Stimulated activated CD4-positive, alpha-beta T cell treated with anti-CD3 and anti-CD28 coated beads, Interleukin-15, amount 100 ng/mL, for 1 hour (primary cell): Measurements from ENCODE around the gene LENG9.
"Not testable (repeated sequence)": the region's sequence is repeated elsewhere in the genome, so short reads cannot be mapped to it uniquely, and the experiment has no call there.

ENCODE experiments used
- DNase-seq, 2 donors: peaks; one replicate each; pipeline ENCODE4 v3.0.0-alpha.2; 2020; ENCODE audit warnings: low read depth in 1 of 2, low spot score in 1 of 2

Gene LENG9

GRCh38 chr19:54463531-54464043 is at the start of gene LENG9:
Gene LENG9, minus strand, starts transcription at chr19:54463778. Its CDS starts 252 bp downstream, at chr19:54463526.
- peak; percentile 80 to 86 for DNase-seq

- DNase-seq, result not testable (repeated sequence)
Measured at GRCh38 chr19:54509200-54509940, 45.8 kb upstream of the LENG9 start.

GRCh38 chr19:54508487-54508886 is 44.9 kb upstream of the LENG9 start:
- not testable (repeated sequence) for DNase-seq

- DNase-seq, result no peak
Measured at GRCh38 chr19:54507824-54508223, 44.2 kb upstream of the LENG9 start.

- DNase-seq, result not testable (repeated sequence)
Measured at GRCh38 chr19:54507038-54507717, 43.6 kb upstream of the LENG9 start.

- no peak for DNase-seq
Measured at GRCh38 chr19:54506079-54506478, 42.5 kb upstream of the LENG9 start.

GRCh38 chr19:54505542-54505941 is 42.0 kb upstream of the LENG9 start:
- DNase-seq, result not testable (repeated sequence)

- no peak for DNase-seq
Measured at GRCh38 chr19:54502518-54503048, 39.0 kb upstream of the LENG9 start, which contains the start of gene LAIR2. Gene LAIR2, plus strand, starts transcription at chr19:54502831. Its CDS starts 88 bp downstream, at chr19:54502919.

GRCh38 chr19:54498451-54498772 is 34.8 kb upstream of the LENG9 start:
- not testable (repeated sequence) for DNase-seq

- not testable (repeated sequence) for DNase-seq
Measured at GRCh38 chr19:54497747-54498450, 34.3 kb upstream of the LENG9 start.

- DNase-seq, result not testable (repeated sequence)
Measured at GRCh38 chr19:54495284-54495683, 31.7 kb upstream of the LENG9 start.

GRCh38 chr19:54493967-54494585 is 30.5 kb upstream of the LENG9 start:
- no peak for DNase-seq

- DNase-seq, result not testable (repeated sequence)
Measured at GRCh38 chr19:54493056-54493455, 29.5 kb upstream of the LENG9 start.

GRCh38 chr19:54492568-54492967 is 29.0 kb upstream of the LENG9 start:
- no peak for DNase-seq

GRCh38 chr19:54489766-54490165 is 26.2 kb upstream of the LENG9 start:
- DNase-seq, result no peak

GRCh38 chr19:54489341-54489740 is 25.8 kb upstream of the LENG9 start:
- no peak for DNase-seq

GRCh38 chr19:54485851-54486250 is 22.3 kb upstream of the LENG9 start:
- no peak for DNase-seq

- no peak for DNase-seq
Measured at GRCh38 chr19:54484451-54484850, 20.9 kb upstream of the LENG9 start.

- DNase-seq, result no peak
Measured at GRCh38 chr19:54482889-54483288, 19.3 kb upstream of the LENG9 start.

GRCh38 chr19:54481326-54481930 is 17.9 kb upstream of the LENG9 start:
- no peak for DNase-seq

GRCh38 chr19:54480051-54480450 is 16.5 kb upstream of the LENG9 start:
- no peak for DNase-seq
